Duodenal mucosa (tissue), 2 donors: ENCODE data around the gene SMAD9.

Experiments used
- H3K27ac ChIP-seq: one replicate; pipeline ENCODE4 v1.7.0; 2013; ENCODE audit warnings: low read depth, low read length
- H3K27me3 ChIP-seq, 2 donors: one replicate each; pipeline ENCODE4 v1.7.0; 2013; ENCODE audit warnings: low read length in 2 of 2, control low read depth in 1 of 2; ENCODE audit not compliant: insufficient read depth in 2 of 2, control insufficient read depth in 1 of 2
- H3K36me3 ChIP-seq, 2 donors: one replicate each; pipeline ENCODE4 v1.7.0; 2013; ENCODE audit warnings: low read length in 2 of 2, control low read depth in 1 of 2; ENCODE audit not compliant: insufficient read depth in 2 of 2, control insufficient read depth in 1 of 2
- H3K4me1 ChIP-seq, 2 donors: one replicate each; pipeline ENCODE4 v1.7.0; 2013; ENCODE audit warnings: low read length in 2 of 2, control low read depth in 1 of 2; ENCODE audit not compliant: insufficient read depth in 2 of 2, control insufficient read depth in 1 of 2
- H3K4me3 ChIP-seq, 2 donors: one replicate each; pipeline ENCODE4 v1.7.0; 2013; ENCODE audit warnings: low read length in 2 of 2, low read depth in 1 of 2
- H3K9ac ChIP-seq, 2 donors: one replicate each; pipeline ENCODE4 v1.7.0; 2013; ENCODE audit warnings: low read length in 2 of 2, low read depth in 1 of 2
- H3K9me3 ChIP-seq, 2 donors: one replicate each; pipeline ENCODE4 v1.7.0; 2013; ENCODE audit warnings: low read length in 2 of 2, control low read depth in 1 of 2; ENCODE audit not compliant: control insufficient read depth in 1 of 2

SMAD9 gene

GRCh38 chr13:36921631-36922301, 1.7 kb upstream of the SMAD9 start:
- no peak overlapping the region for H3K27ac ChIP-seq
- H3K9ac ChIP-seq = no peak overlapping the region
- no peaks in the 10 kb centered on the region for H3K36me3 ChIP-seq
- no peak overlapping the region for H3K4me3 ChIP-seq
- no peaks in the 10 kb centered on the region for H3K9me3 ChIP-seq
- peaks cover 0 to 4% of the 10 kb centered on the region in 2 donors for H3K4me1 ChIP-seq
- peaks cover 6 to 32% of the 10 kb centered on the region in 2 donors for H3K27me3 ChIP-seq

- Histone ChIP-seq H3K9me3 (no peaks in the 10 kb centered on the region), H3K27ac (no peak overlapping the region), H3K4me3 (no peak overlapping the region), H3K9ac (no peak overlapping the region), H3K4me1 (peaks cover 0 to 4% of the 10 kb centered on the region in 2 donors), H3K27me3 (peaks cover 6 to 35% of the 10 kb centered on the region in 2 donors), H3K36me3 (no peaks in the 10 kb centered on the region)
These were observed 663 bp upstream of the SMAD9 start for GRCh38 chr13:36920616-36921185.

- H3K4me3 ChIP-seq = peak overlapping the region; percentile 27 to 60
- no peak overlapping the region for H3K27ac ChIP-seq
- peaks cover 0 to 4% of the 10 kb centered on the region in 2 donors for H3K4me1 ChIP-seq
- H3K9ac ChIP-seq = peak overlapping the region in 1 of 2 donors; percentile 15
- H3K36me3 ChIP-seq = no peaks in the 10 kb centered on the region
- H3K27me3 ChIP-seq = peaks cover 6 to 35% of the 10 kb centered on the region in 2 donors
- H3K9me3 ChIP-seq = no peaks in the 10 kb centered on the region
These were observed 736 bp downstream of the SMAD9 start for GRCh38 chr13:36919171-36919832.

- Histone ChIP-seq H3K9ac (no peak overlapping the region), H3K27ac (no peak overlapping the region), H3K27me3 (peaks cover 6 to 35% of the 10 kb centered on the region in 2 donors), H3K9me3 (no peaks in the 10 kb centered on the region), H3K36me3 (no peaks in the 10 kb centered on the region), H3K4me1 (peaks cover 0 to 4% of the 10 kb centered on the region in 2 donors), H3K4me3 (peak overlapping the region; percentile 27 to 60)
These were observed 1.5 kb downstream of the SMAD9 start for GRCh38 chr13:36918246-36919131.

GRCh38 chr13:36917311-36917710, 2.7 kb downstream of the SMAD9 start:
- Histone ChIP-seq H3K9ac (no peak overlapping the region), H3K27ac (no peak overlapping the region), H3K27me3 (peaks cover 6 to 35% of the 10 kb centered on the region in 2 donors), H3K4me3 (no peak overlapping the region), H3K4me1 (peaks cover 0 to 4% of the 10 kb centered on the region in 2 donors), H3K36me3 (no peaks in the 10 kb centered on the region), H3K9me3 (no peaks in the 10 kb centered on the region)

GRCh38 chr13:36915896-36916640, 4.0 kb downstream of the SMAD9 start:
- Histone ChIP-seq H3K36me3 (no peaks in the 10 kb centered on the region), H3K27ac (no peak overlapping the region), H3K9ac (no peak overlapping the region), H3K4me3 (no peak overlapping the region), H3K4me1 (peaks cover 0 to 4% of the 10 kb centered on the region in 2 donors), H3K9me3 (no peaks in the 10 kb centered on the region), H3K27me3 (peaks cover 6 to 34% of the 10 kb centered on the region in 2 donors)

- no peak overlapping the region for H3K9ac ChIP-seq
- H3K27me3 ChIP-seq = peaks cover 6 to 28% of the 10 kb centered on the region in 2 donors
- H3K4me1 ChIP-seq = peaks cover 0 to 4% of the 10 kb centered on the region in 2 donors
- H3K36me3 ChIP-seq = no peaks in the 10 kb centered on the region
- no peaks in the 10 kb centered on the region for H3K9me3 ChIP-seq
- no peak overlapping the region for H3K4me3 ChIP-seq
- H3K27ac ChIP-seq = no peak overlapping the region
These were observed 4.9 kb downstream of the SMAD9 start for GRCh38 chr13:36915106-36915505.

GRCh38 chr13:36914648-36915047, 5.4 kb downstream of the SMAD9 start:
- Histone ChIP-seq H3K27ac (no peak overlapping the region), H3K27me3 (peaks cover 6 to 28% of the 10 kb centered on the region in 2 donors), H3K9me3 (no peaks in the 10 kb centered on the region), H3K4me1 (peaks cover 0 to 4% of the 10 kb centered on the region in 2 donors), H3K36me3 (no peaks in the 10 kb centered on the region), H3K4me3 (no peak overlapping the region), H3K9ac (no peak overlapping the region)

- no peaks in the 10 kb centered on the region for H3K9me3 ChIP-seq
- no peak overlapping the region for H3K9ac ChIP-seq
These were observed 6.6 kb downstream of the SMAD9 start for GRCh38 chr13:36913463-36913862.

More at GRCh38 chr13:36913463-36913862, 6.6 kb downstream of the SMAD9 start:
- no peak overlapping the region for H3K27ac ChIP-seq
- no peaks in the 10 kb centered on the region for H3K36me3 ChIP-seq
- H3K4me3 ChIP-seq = no peak overlapping the region
- peaks cover 0 to 18% of the 10 kb centered on the region in 2 donors for H3K27me3 ChIP-seq
- H3K4me1 ChIP-seq = no peaks in the 10 kb centered on the region
